Measurements from ENCODE around the gene AADACL4. TPM values are rescaled to one million over a fixed set of nuclear protein-coding genes. Genes with fewer than 3 reads are reported as not detected.

The AADACL4 gene
- total and polyA plus RNA-seq, 2 experiments from 2014 or later, result not detected

- TF ChIP-seq REST (IDR thresholded peaks at IDR 0.05; ENCODE audit: unreplicated experiment), result no peak
- no peak for TF ChIP-seq EZH2phosphoT487 (IDR thresholded peaks at IDR 0.05; ENCODE audit: unreplicated experiment)
- TF ChIP-seq ETS1 (IDR thresholded peaks at IDR 0.05), result no peak
- TF ChIP-seq POLR2AphosphoS5 (IDR thresholded peaks at IDR 0.05; ENCODE audit: low read depth), result no peak
- no peak for TF ChIP-seq EZH2 (IDR thresholded peaks at IDR 0.05; ENCODE audit: low read depth, unreplicated experiment)
- no peak for TF ChIP-seq NANOG (IDR thresholded peaks at IDR 0.05; ENCODE audit: borderline replicate concordance)
- TF ChIP-seq STAT1 (IDR thresholded peaks at IDR 0.05; ENCODE audit: unreplicated experiment), result no peak
Measured at GRCh38 chr1:12608311-12608957, 35.5 kb upstream of the AADACL4 start (continued).

GRCh38 chr1:12609469-12610003 is 34.3 kb upstream of the AADACL4 start:
- peaks cover 53% of the 10 kb centered on the region for H3K36me3 Mint-ChIP-seq (ENCODE audit: low read depth)
- H3K4me1 Mint-ChIP-seq, result peaks cover 30% of the 10 kb centered on the region
- Histone ChIP-seq H3K4me1 (ENCODE audit: insufficient read depth) (peaks cover 9% of the 10 kb centered on the region; the same call in 1 of the 2 replicates), H3K36me3 (ENCODE audit: insufficient read depth) (0 out of 2 replicates have a peak, but pooled peaks cover 3% of the 10 kb centered on the region), H3K27me3 (ENCODE audit: insufficient read depth) (no peaks in the 10 kb centered on the region), H3K4me3 (no peak overlapping the region), H3K9me2 (ENCODE audit: insufficient read depth) (no peaks in the 10 kb centered on the region), H3K4me2 (no peak overlapping the region), H3K79me2 (replicated peaks; ENCODE audit: insufficient read depth) (peaks cover 79% of the 10 kb centered on the region), H3F3A (replicated peaks; ENCODE audit: low read depth) (0 out of 2 replicates have a peak, but pooled peaks cover 4% of the 10 kb centered on the region), H4K20me1 (replicated peaks; ENCODE audit: insufficient read depth) (no peaks in the 10 kb centered on the region; the same call in 1 of the 2 replicates), H3K27ac (ENCODE audit: low read depth) (no peak overlapping the region), H2AFZ (no peak overlapping the region)
- ATAC-seq, result no peak
- no peak for TF ChIP-seq STAT1 (IDR thresholded peaks at IDR 0.05; ENCODE audit: unreplicated experiment)
- TF ChIP-seq POLR2AphosphoS5 (IDR thresholded peaks at IDR 0.05; ENCODE audit: low read depth), result no peak
- no peak for TF ChIP-seq EZH2phosphoT487 (IDR thresholded peaks at IDR 0.05; ENCODE audit: unreplicated experiment)
- H3K27me3 Mint-ChIP-seq (ENCODE audit: insufficient read depth, low read depth, poor library complexity), result peaks cover 6% of the 10 kb centered on the region
- DNase-seq (ENCODE audit: low spot score), result no peak
- H3K9me3 Mint-ChIP-seq, result no peaks in the 10 kb centered on the region
- H3K27ac Mint-ChIP-seq, result no peak overlapping the region
- H3K4me3 Mint-ChIP-seq, result no peak overlapping the region; the same call in 2 of the 3 replicates

All from GM23338 (cell line).